GM10248 (cell line): Measurements from ENCODE around the gene CLSTN1.

Source experiments
- CTCF ChIA-PET: fragments of 300-600 bp; sonication (Branson Sonifier 250); formaldehyde crosslinking; extraction: SDS; loops from one replicate; lab custom pipeline; 2021; ENCODE audit warnings: antibody characterized with exemption; lab: Yijun Ruan, JAX
- POLR2A ChIA-PET: fragments of 350-650 bp; sonication (Branson Sonifier 250); formaldehyde crosslinking; extraction: SDS; loops from one replicate; lab custom pipeline; 2020; ENCODE audit warnings: antibody characterized with exemption; lab: Yijun Ruan, JAX
- DNase-seq: peaks from one replicate; pipeline ENCODE4 v3.0.0; 2012; ENCODE audit errors: extremely low spot score
- CTCF ChIP-seq: IDR thresholded peaks from 2 replicates; pipeline ENCODE4 v1.5.1; 2012; ENCODE audit warnings: mild to moderate bottlenecking, low read depth; ENCODE audit errors: extremely low read depth, missing control alignments, control extremely low read depth

Gene CLSTN1

GRCh38 chr1:9825093-9826074 is 1.6 kb upstream of the CLSTN1 start:
- no peak for TF ChIP-seq CTCF
- POLR2A ChIA-PET, result no interaction called here
- DNase-seq, result no peak
- CTCF ChIA-PET, result interaction anchor here (1.2 to 1.4 kb wide), 4 partner anchors 22 to 126 kb away, joined by 3 to 4 read pairs (median 3); no protein-coding TSS in a partner anchor

- CTCF ChIA-PET, result no interaction called here
- no peak for DNase-seq
- no peak for TF ChIP-seq CTCF
- POLR2A ChIA-PET, result no interaction called here
Observed at GRCh38 chr1:9824702-9825089, 931 bp upstream of the CLSTN1 start.

GRCh38 chr1:9823693-9823942 is 147 bp downstream of the CLSTN1 start:
- DNase-seq, result no peak
- TF ChIP-seq CTCF, result no peak
- POLR2A ChIA-PET, result no interaction called here
- CTCF ChIA-PET, result no interaction called here

- no peak for TF ChIP-seq CTCF
- DNase-seq, result no peak
- POLR2A ChIA-PET, result no interaction called here
- CTCF ChIA-PET, result interaction anchor here (1.2 kb wide), 1 partner anchor 9 kb away, joined by 3 read pairs; no protein-coding TSS in a partner anchor
Observed at GRCh38 chr1:9822897-9823692, 670 bp downstream of the CLSTN1 start.

- no peak for TF ChIP-seq CTCF
- CTCF ChIA-PET, result interaction anchor here (0.7 to 1.2 kb wide), 3 partner anchors 9 to 207 kb away, joined by 3 read pairs; no protein-coding TSS in a partner anchor
- POLR2A ChIA-PET, result no interaction called here
- no peak for DNase-seq
Observed at GRCh38 chr1:9822490-9822889, 1.3 kb downstream of the CLSTN1 start.

- ChIA-PET POLR2A (no interaction called here), CTCF (interaction anchor here (0.8 to 1.6 kb wide), 4 partner anchors 10 to 206 kb away, joined by 3 to 5 read pairs (median 3); no protein-coding TSS in a partner anchor)
- DNase-seq, result no peak
- no peak for TF ChIP-seq CTCF
Observed at GRCh38 chr1:9821710-9822109, 2.1 kb downstream of the CLSTN1 start.
